Measurements from ENCODE around the gene SYT1. TPM values are rescaled to one million over a fixed set of nuclear protein-coding genes. Genes with fewer than 3 reads are reported as not detected.

Gene SYT1
- total RNA-seq, 3 donors from 2014 or later = 1.4 to 11.8 (median 2.0) TPM

GRCh38 chr12:78918268-78918667 lies 53.7 kb downstream of the SYT1 start:
- no peak for TF ChIP-seq CTCF (IDR thresholded peaks at IDR 0.05)
- ATAC-seq (no peak), DNase-seq (no peak)
- H3K36me3 ChIP-seq (ENCODE audit: low read depth) = no peaks in the 10 kb centered on the region
- H3K9me3 ChIP-seq = no peaks in the 10 kb centered on the region
- H3K4me3 ChIP-seq = no peak overlapping the region
- no peaks in the 10 kb centered on the region for H3K4me1 ChIP-seq (ENCODE audit: low read depth)
- intact Hi-C loops (cut with DNase I, micrococcal nuclease) = no loop called here

GRCh38 chr12:78928200-78929074 lies 63.9 kb downstream of the SYT1 start:
- Histone ChIP-seq H3K4me3 (no peak overlapping the region), H3K9me3 (no peaks in the 10 kb centered on the region), H3K36me3 (ENCODE audit: low read depth) (no peaks in the 10 kb centered on the region), H3K4me1 (ENCODE audit: low read depth) (no peaks in the 10 kb centered on the region)
- no peak for TF ChIP-seq CTCF (IDR thresholded peaks at IDR 0.05)
- ATAC-seq (no peak), DNase-seq (no peak)
- intact Hi-C loops (cut with DNase I, micrococcal nuclease) = no loop called here

- Histone ChIP-seq H3K4me3 (no peak overlapping the region), H3K9me3 (no peaks in the 10 kb centered on the region), H3K36me3 (ENCODE audit: low read depth) (no peaks in the 10 kb centered on the region), H3K4me1 (ENCODE audit: low read depth) (no peaks in the 10 kb centered on the region)
- TF ChIP-seq CTCF (IDR thresholded peaks at IDR 0.05) = no peak
- no peak for ATAC-seq
- no peak for DNase-seq
- intact Hi-C loops (cut with DNase I, micrococcal nuclease) = no loop called here
These were observed 64.5 kb downstream of the SYT1 start for GRCh38 chr12:78929075-78929418.

GRCh38 chr12:78931466-78931990 lies 67.0 kb downstream of the SYT1 start:
- TF ChIP-seq CTCF (IDR thresholded peaks at IDR 0.05) = no peak
- ATAC-seq = no peak

GRCh38 chr12:78933014-78933413 lies 68.4 kb downstream of the SYT1 start:
- ATAC-seq (no peak), DNase-seq (no peak)
- Histone ChIP-seq H3K4me3 (no peak overlapping the region), H3K4me1 (ENCODE audit: low read depth) (no peaks in the 10 kb centered on the region), H3K36me3 (ENCODE audit: low read depth) (no peaks in the 10 kb centered on the region), H3K9me3 (no peaks in the 10 kb centered on the region)
- intact Hi-C loops (cut with DNase I, micrococcal nuclease) = no loop called here
- no peak for TF ChIP-seq CTCF (IDR thresholded peaks at IDR 0.05)

More at GRCh38 chr12:78931466-78931990, 67.0 kb downstream of the SYT1 start:
- no peaks in the 10 kb centered on the region for H3K4me1 ChIP-seq (ENCODE audit: low read depth)
- no peaks in the 10 kb centered on the region for H3K9me3 ChIP-seq
- H3K4me3 ChIP-seq = no peak overlapping the region
- DNase-seq = no peak
- intact Hi-C loops (cut with DNase I, micrococcal nuclease) = no loop called here
- no peaks in the 10 kb centered on the region for H3K36me3 ChIP-seq (ENCODE audit: low read depth)
